WERI-Rb-1 (cell line): Measurements from ENCODE around the gene NT5DC3.

Source experiments
- DNase-seq: peaks from one replicate; pipeline ENCODE4 v3.0.0-alpha.2; 2020
- H3K27ac ChIP-seq: fragments of 250-450 bp; sonication (Bioruptor Pico); 2 replicates; pipeline ENCODE4 v1.5.1; 2020; ENCODE audit warnings: mild to moderate bottlenecking, moderate library complexity
- H3K27me3 ChIP-seq: fragments of 250-450 bp; sonication (Bioruptor Pico); 2 replicates; pipeline ENCODE4 v1.5.1; 2021; ENCODE audit warnings: mild to moderate bottlenecking, low read depth, moderate library complexity; ENCODE audit not compliant: insufficient read depth, severe bottlenecking
- H3K36me3 ChIP-seq: fragments of 250-450 bp; sonication (Bioruptor Pico); 2 replicates; pipeline ENCODE4 v1.5.1; 2020; ENCODE audit warnings: mild to moderate bottlenecking, moderate library complexity
- H3K4me3 ChIP-seq: 2 replicates; pipeline ENCODE4 v1.5.1; 2011; ENCODE audit warnings: low read depth, mild to moderate bottlenecking, control low read depth, low read length
- H3K9me3 ChIP-seq: fragments of 250-450 bp; sonication (Bioruptor Pico); 2 replicates; pipeline ENCODE4 v1.5.1; 2021; ENCODE audit warnings: mild to moderate bottlenecking, moderate library complexity; ENCODE audit not compliant: severe bottlenecking
- CTCF ChIP-seq: IDR thresholded peaks from 2 replicates; pipeline ENCODE4 v1.5.1; 2011; ENCODE audit warnings: low read depth, mild to moderate bottlenecking, control low read depth, inconsistent platforms, low read length

NT5DC3 gene

GRCh38 chr12:103742349-103742932 is 98.6 kb downstream of the NT5DC3 start:
- Histone ChIP-seq H3K27ac (no peak overlapping the region), H3K36me3 (no peaks in the 10 kb centered on the region), H3K4me3 (no peak overlapping the region), H3K9me3 (no peaks in the 10 kb centered on the region), H3K27me3 (no peaks in the 10 kb centered on the region)
- TF ChIP-seq CTCF: no peak
- DNase-seq: no peak

GRCh38 chr12:103737881-103738280 is 103.2 kb downstream of the NT5DC3 start:
- no peak for TF ChIP-seq CTCF
- DNase-seq: no peak

GRCh38 chr12:103736572-103736971 is 104.5 kb downstream of the NT5DC3 start:
- Histone ChIP-seq H3K9me3 (no peaks in the 10 kb centered on the region), H3K27ac (no peak overlapping the region), H3K4me3 (no peak overlapping the region), H3K27me3 (no peaks in the 10 kb centered on the region), H3K36me3 (no peaks in the 10 kb centered on the region)
- no peak for DNase-seq
- no peak for TF ChIP-seq CTCF

More at GRCh38 chr12:103737881-103738280, 103.2 kb downstream of the NT5DC3 start:
- Histone ChIP-seq H3K27me3 (no peaks in the 10 kb centered on the region), H3K27ac (no peak overlapping the region), H3K9me3 (no peaks in the 10 kb centered on the region), H3K4me3 (no peak overlapping the region), H3K36me3 (no peaks in the 10 kb centered on the region)

- Histone ChIP-seq H3K4me3 (no peak overlapping the region), H3K36me3 (no peaks in the 10 kb centered on the region), H3K27ac (no peak overlapping the region), H3K9me3 (peaks cover 8% of the 10 kb centered on the region), H3K27me3 (no peaks in the 10 kb centered on the region)
- no peak for DNase-seq
- TF ChIP-seq CTCF: no peak
Measured at GRCh38 chr12:103735291-103735690, 105.7 kb downstream of the NT5DC3 start.

GRCh38 chr12:103734863-103735262 is 106.2 kb downstream of the NT5DC3 start:
- no peak for DNase-seq
- H3K9me3 ChIP-seq: peaks cover 8% of the 10 kb centered on the region
- no peak overlapping the region for H3K4me3 ChIP-seq
- H3K36me3 ChIP-seq: no peaks in the 10 kb centered on the region
- TF ChIP-seq CTCF: no peak
- no peak overlapping the region for H3K27ac ChIP-seq
- H3K27me3 ChIP-seq: no peaks in the 10 kb centered on the region

- Histone ChIP-seq H3K36me3 (no peaks in the 10 kb centered on the region), H3K9me3 (peaks cover 8% of the 10 kb centered on the region), H3K27ac (no peak overlapping the region), H3K4me3 (no peak overlapping the region), H3K27me3 (no peaks in the 10 kb centered on the region)
- no peak for TF ChIP-seq CTCF
- DNase-seq: no peak
Measured at GRCh38 chr12:103731539-103731938, 109.5 kb downstream of the NT5DC3 start.
